Measurements from ENCODE around the gene STXBP5. TPM values are rescaled to one million over a fixed set of nuclear protein-coding genes. Genes with fewer than 3 reads are reported as not detected.

STXBP5 gene
- total RNA-seq, 2 donors from 2014 or later, result 34.4 to 59.9 TPM

DNA sequence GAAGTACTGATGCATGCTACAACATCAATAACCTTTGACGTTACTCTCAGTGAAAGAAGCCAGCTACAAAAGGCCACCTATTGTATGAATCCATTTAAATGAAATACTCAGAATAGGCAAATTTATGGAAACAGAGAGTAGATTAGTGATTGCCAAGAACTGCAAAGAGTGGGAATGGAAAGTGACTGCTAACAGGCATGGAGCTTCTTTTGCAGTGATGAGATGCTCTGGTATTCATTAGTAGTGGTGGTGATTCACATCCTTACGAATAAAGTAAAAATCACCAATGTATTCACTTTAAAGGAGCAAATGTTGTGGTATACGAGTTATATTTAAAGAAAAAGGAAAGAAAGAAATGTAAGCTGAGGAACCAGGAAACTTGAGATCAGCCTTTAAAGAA lies 177.5 kb downstream of the STXBP5 start:
- intact Hi-C loops (cut with DNase I), result no loop called here
- H3K27ac ChIP-seq, result no peak overlapping the region
- H3K4me1 ChIP-seq (replicated peaks), result no peaks in the 10 kb centered on the region
- no peak for DNase-seq (ENCODE audit: low spot score)
- no peaks in the 10 kb centered on the region for H3K9me3 ChIP-seq
- TF ChIP-seq POLR2AphosphoS5 (IDR thresholded peaks at IDR 0.05) (no peak), POLR2A (IDR thresholded peaks at IDR 0.05) (no peak)
- TF ChIP-seq, protein P1, sequence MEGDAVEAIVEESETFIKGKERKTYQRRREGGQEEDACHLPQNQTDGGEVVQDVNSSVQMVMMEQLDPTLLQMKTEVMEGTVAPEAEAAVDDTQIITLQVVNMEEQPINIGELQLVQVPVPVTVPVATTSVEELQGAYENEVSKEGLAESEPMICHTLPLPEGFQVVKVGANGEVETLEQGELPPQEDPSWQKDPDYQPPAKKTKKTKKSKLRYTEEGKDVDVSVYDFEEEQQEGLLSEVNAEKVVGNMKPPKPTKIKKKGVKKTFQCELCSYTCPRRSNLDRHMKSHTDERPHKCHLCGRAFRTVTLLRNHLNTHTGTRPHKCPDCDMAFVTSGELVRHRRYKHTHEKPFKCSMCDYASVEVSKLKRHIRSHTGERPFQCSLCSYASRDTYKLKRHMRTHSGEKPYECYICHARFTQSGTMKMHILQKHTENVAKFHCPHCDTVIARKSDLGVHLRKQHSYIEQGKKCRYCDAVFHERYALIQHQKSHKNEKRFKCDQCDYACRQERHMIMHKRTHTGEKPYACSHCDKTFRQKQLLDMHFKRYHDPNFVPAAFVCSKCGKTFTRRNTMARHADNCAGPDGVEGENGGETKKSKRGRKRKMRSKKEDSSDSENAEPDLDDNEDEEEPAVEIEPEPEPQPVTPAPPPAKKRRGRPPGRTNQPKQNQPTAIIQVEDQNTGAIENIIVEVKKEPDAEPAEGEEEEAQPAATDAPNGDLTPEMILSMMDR (IDR thresholded peaks at IDR 0.05), result no peak
- H3K4me3 ChIP-seq, result no peak overlapping the region
- H3K36me3 ChIP-seq, result no peaks in the 10 kb centered on the region
- no peaks in the 10 kb centered on the region for H3K27me3 ChIP-seq (replicated peaks; ENCODE audit: insufficient read depth)
- 86% methylated on average over 3 of the region's 3 CpGs for WGBS

DNA sequence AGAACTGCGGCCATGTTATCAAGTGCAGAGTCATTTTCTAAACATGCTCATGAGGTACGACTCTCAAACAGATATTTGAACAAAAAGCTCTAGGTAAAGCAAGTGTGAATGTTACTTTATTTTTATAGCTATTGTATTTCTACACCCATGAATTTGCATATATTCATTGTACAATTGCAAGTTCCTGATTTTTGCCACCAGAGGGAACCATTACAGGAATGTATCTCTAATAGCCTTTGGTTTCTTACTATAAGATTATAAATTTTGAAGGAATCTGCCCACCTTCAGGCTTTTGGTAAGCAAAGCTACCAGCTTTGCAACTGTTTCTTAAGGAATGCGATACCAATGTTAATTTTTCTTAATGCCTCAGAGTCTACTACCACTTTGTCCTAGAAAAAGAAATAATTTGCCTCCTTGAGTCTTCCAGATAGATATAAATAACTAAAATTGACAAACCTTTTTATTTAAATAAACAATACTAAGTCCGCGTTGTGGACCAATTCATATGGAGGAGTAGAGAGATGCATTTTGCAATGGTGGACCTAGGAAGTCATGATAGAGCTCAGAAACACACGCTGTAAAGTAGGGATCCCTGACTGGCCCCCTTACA lies 178.8 kb downstream of the STXBP5 start:
- WGBS, result 93% methylated on average over 6 of the region's 6 CpGs
- Histone ChIP-seq H3K27me3 (replicated peaks; ENCODE audit: insufficient read depth) (no peaks in the 10 kb centered on the region), H3K36me3 (no peaks in the 10 kb centered on the region), H3K9me3 (no peaks in the 10 kb centered on the region), H3K4me1 (replicated peaks) (no peaks in the 10 kb centered on the region), H3K27ac (no peak overlapping the region), H3K4me3 (no peak overlapping the region)
- DNase-seq (ENCODE audit: low spot score), result no peak
- TF ChIP-seq POLR2A (IDR thresholded peaks at IDR 0.05), result no peak
- TF ChIP-seq, protein P1 (IDR thresholded peaks at IDR 0.05), result no peak
- no peak for TF ChIP-seq POLR2AphosphoS5 (IDR thresholded peaks at IDR 0.05)
- intact Hi-C loops (cut with DNase I), result no loop called here

DNA sequence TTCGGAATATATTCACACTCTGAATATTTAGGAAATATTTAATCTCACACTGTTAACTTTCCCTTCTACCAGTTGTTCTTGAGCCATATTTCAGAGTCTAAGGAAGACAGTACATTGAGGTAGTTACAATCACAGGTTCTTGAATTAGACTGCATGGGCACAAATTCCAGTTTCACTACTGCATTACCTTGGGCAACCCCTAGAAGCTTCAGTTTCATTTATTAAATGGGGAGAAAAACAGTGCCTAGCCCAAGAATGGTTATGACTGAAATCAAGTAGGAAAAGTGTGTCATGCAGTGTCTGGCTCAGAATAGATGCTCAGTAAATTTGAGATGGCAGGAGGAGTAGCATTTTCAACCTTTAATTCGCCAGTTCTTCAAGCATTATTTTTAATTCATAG lies 179.8 kb downstream of the STXBP5 start:
- 98% methylated on average over 2 of the region's 2 CpGs for WGBS
- intact Hi-C loops (cut with DNase I), result no loop called here

DNA sequence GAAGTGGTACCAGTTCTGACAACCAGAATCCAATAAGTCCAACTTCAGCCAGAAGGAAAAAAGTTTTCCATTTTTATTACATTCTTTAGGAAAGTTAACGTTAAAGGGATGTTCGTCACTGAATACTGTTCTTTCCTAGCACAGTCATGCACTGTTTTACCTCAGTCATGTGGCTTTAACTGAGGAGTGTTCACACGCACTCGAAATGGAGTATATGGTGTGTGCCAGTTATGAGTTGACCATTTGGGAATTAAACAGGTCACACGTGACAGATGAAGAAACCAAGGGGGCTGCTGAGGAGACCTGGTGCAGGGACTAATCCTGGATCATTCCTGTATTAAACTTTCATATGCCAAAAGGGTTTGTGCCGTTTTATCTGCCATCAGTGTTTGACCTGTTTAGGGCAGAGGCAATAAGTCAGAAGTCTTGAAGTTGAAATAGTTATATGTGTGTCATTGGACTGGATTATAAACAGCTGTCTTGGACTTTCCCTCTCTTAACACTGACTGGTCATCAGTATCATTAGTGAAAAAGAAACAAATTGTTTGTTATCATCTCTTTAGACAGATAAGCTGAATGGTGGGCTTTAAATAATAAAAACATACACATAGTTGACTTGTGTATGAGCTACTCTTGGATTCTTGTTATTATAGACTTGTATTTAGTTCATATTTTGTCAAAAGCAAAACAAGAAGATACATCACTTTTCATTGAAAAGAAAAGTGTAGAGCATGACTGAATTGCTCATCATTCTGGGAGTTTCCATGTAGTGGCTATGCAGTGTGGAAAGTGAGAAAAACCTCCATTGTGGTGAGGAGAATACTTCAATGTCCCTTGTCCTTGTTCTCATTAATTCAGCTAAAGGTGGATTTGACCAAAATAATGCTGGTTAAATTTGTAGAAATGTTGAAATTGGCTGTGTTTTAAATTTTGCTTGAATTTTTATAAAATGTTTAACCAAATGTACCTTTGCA lies 180.8 kb downstream of the STXBP5 start:
- TF ChIP-seq POLR2AphosphoS5 (IDR thresholded peaks at IDR 0.05) (no peak), POLR2A (IDR thresholded peaks at IDR 0.05) (no peak)
- TF ChIP-seq, protein P1 (IDR thresholded peaks at IDR 0.05), result no peak
- Histone ChIP-seq H3K4me3 (no peak overlapping the region), H3K4me1 (replicated peaks) (no peaks in the 10 kb centered on the region), H3K36me3 (no peaks in the 10 kb centered on the region), H3K27me3 (replicated peaks; ENCODE audit: insufficient read depth) (no peaks in the 10 kb centered on the region), H3K9me3 (no peaks in the 10 kb centered on the region), H3K27ac (no peak overlapping the region)
- DNase-seq (ENCODE audit: low spot score), result no peak
- 80% methylated on average over 6 of the region's 6 CpGs for WGBS
- intact Hi-C loops (cut with DNase I), result no loop called here

More for the DNA sequence above, 179.8 kb downstream of the STXBP5 start:
- H3K4me3 ChIP-seq, result no peak overlapping the region
- no peaks in the 10 kb centered on the region for H3K4me1 ChIP-seq (replicated peaks)
- TF ChIP-seq, protein P1 (IDR thresholded peaks at IDR 0.05), result no peak
- TF ChIP-seq POLR2AphosphoS5 (IDR thresholded peaks at IDR 0.05), result no peak
- no peak for TF ChIP-seq POLR2A (IDR thresholded peaks at IDR 0.05)
- DNase-seq (ENCODE audit: low spot score), result no peak
- no peaks in the 10 kb centered on the region for H3K9me3 ChIP-seq
- H3K36me3 ChIP-seq, result no peaks in the 10 kb centered on the region
- H3K27me3 ChIP-seq (replicated peaks; ENCODE audit: insufficient read depth), result no peaks in the 10 kb centered on the region
- H3K27ac ChIP-seq, result no peak overlapping the region
